HG03097 (cell line): ENCODE data around the gene DNAJB7.
"Not testable (repeated sequence)": the region's sequence is repeated elsewhere in the genome, so short reads cannot be mapped to it uniquely, and the experiment has no call there.

ENCODE experiments used
- ATAC-seq: cut with Tn5 transposase; IDR thresholded peaks from one replicate; pipeline ENCODE4 v1.9.1; 2021; ENCODE audit not compliant: unreplicated experiment, low FRiP score

The DNAJB7 gene

DNA sequence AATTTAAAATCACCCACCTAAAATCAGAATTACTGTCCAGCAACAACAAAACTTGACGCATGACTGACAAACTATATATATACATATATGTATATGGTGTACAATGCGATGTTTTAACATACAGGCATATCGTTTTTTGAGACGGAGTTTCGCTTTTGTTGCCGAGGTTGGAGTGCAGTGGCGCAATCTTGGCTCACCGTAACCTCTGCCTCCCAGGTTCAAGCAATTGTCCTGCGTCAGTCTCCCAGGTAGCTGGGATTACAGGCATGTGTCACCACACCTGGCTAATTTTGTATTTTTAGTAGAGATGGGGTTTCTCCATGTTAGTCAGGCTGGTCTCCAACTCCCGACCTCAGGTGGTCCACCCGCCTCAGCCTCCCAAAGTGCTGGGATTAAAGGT lies 16.1 kb downstream of the DNAJB7 start:
- not testable (repeated sequence) for ATAC-seq

DNA sequence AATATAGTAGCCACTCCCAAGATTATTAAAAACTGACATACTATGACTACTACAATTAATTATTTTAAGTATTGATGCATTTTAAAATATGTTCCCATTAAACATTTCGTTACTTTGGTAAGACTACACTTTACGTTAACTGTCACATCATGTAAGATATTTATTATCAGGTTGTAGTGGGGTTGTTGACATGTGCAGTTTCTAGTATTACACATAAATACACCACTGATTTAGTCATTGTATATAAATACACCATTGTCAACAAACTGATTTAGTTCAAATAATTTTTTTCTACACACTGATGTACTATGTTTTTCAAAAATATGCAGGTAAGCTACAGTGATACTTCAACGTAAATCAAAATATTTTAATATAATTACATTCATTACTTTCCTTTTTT lies 17.0 kb downstream of the DNAJB7 start:
- ATAC-seq = no peak

DNA sequence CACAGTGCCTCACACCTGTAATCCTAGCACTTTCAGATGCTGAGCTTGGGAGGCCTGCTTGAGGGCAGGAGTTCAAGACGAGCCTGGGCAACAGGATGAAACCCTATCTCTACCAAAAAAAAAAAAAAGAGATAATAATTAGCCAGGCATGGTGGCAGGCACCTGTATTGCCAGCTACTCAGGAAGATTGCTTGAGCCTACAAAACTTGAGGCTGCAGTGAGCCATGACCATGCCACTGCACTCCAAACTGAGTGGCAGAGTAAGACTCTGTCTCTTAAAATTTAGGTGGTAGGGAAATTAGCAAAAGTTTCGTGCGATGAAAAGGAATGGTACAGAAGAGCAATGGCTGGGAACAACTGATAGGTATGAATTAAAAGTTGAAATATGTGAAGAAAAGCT lies 23.4 kb downstream of the DNAJB7 start:
- no peak for ATAC-seq

DNA sequence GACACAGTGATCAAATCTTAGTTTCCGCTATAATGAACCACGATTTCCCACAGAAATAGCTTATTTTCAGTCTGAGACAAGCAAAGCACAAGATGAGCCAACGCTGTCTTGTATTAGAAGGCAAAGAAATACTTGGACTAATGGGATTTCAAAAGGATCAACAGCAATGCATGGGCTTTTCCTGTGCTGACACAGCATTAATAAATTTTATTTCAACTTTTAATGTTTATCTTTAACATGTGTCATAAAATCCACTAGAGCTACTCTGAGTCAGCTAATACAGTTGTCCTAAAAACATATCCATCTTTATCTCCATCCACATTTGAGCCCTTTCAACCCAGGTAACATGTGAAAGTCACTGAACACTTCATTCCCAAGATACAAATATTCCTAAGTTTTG lies 27.3 kb downstream of the DNAJB7 start:
- no peak for ATAC-seq

DNA sequence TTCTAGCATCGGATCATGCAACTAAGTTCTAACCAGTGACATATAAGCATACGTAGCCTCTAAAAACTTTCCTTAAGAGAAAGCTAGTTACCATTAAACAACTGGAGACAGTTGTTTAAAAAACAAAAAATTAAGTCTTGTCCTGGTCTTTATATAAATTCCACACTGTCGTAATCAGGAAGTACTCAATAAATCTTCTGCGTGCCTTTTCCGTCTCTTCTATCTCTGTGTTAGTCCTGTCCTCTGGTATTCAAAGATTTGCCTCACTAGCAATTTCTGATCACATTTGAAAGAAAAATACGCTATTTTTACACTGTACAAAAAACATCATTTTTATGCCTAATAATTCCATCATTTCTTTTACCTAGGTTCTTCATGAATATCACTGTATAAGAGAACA lies 32.8 kb downstream of the DNAJB7 start:
- ATAC-seq = no peak

DNA sequence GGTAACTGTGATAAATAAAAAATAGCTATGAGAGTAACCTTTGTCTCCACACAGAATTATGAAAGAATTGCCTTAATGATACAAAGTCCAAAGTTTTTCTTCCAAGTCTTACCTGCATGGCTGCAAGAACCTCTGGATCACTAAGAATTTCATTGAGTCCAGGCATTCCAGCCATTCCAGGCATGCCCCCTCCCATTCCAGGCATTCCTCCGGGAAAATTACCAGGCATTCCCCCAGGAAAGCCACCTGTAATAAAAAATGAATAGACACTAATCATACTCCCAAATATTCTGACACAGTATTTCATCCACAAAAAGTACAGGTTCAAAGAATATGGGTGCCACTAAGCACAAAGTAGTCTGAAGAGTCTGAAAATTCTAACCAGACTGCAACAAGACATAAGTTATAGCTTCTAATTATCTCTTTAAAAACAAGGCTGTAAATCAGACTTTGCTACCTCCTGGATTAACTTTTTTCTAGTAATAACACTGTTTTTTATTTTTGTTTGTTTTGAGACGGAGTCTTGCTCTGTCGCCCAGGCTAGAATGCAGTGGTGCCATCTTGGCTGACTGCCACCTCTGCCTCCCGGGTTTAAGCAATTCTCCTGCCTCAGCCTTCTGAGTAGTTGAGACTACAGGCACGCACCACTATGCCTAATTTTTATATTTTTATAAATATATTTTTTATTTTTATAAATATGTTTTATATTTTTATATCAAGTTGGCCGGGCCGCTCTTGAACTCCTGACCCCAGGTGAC lies 34.8 kb downstream of the DNAJB7 start:
- no peak for ATAC-seq

DNA sequence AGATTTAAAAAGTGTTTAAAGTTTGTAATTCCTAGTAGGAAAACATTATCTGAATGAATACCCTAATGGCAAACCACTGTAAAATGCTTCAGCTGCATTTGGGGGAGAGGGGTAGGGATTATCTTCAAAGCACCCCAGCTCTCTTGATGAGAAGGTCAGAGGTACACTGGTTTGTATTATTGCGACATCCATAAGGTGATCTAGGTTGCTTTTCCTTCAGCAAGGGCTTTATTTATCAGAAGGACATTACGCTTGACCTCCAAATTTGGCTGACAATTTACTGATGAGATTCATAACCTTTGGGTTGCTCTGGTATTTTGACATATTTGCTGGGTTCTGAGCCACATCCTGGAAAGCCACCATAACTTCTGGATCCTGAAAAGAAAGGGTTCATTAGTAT lies 35.6 kb downstream of the DNAJB7 start:
- ATAC-seq = not testable (repeated sequence)

DNA sequence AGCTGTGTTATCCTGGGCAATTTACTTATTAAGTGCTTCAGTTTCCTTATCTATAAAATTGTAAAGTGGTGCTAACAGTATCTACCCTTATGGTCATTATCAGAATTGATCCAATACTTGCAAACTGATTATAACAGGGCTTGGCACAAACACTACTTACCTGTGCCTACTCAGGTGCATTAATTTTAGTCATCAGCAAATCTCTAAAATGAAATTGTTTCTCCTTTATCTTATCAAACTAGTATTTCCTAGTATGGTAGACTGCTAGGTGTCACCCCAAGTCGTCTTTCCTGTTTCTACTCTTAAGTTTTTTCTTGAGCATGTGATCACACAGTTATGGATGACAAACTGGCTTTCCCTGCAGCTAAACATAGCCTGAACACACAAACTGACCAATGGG lies 38.5 kb downstream of the DNAJB7 start:
- ATAC-seq = no peak

DNA sequence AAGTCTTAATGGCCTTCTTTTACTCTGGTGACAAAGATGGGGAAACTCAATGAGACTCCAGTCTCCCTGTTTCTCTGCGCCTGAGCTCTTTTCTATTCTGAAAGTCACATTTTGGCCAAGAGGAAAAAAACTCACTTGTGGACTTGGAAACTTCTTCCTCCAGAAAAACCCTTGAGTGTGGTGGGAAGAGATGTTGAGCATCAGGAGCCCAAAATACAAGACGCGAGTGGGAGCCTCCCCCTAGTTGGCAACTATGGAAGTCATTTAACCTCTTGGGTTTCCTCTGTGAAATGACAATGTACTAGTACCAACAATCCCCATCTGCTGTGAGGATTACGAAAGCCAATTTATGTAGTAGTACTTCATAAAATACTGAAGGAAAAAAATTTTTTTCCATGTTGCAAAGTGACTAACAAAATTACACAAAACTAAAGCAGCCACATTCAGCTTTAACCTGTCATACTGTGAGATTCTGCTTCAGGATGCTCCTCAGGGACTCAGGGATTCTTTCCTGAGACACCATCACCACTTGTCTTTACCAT lies 42.2 kb downstream of the DNAJB7 start:
- ATAC-seq = no peak

DNA sequence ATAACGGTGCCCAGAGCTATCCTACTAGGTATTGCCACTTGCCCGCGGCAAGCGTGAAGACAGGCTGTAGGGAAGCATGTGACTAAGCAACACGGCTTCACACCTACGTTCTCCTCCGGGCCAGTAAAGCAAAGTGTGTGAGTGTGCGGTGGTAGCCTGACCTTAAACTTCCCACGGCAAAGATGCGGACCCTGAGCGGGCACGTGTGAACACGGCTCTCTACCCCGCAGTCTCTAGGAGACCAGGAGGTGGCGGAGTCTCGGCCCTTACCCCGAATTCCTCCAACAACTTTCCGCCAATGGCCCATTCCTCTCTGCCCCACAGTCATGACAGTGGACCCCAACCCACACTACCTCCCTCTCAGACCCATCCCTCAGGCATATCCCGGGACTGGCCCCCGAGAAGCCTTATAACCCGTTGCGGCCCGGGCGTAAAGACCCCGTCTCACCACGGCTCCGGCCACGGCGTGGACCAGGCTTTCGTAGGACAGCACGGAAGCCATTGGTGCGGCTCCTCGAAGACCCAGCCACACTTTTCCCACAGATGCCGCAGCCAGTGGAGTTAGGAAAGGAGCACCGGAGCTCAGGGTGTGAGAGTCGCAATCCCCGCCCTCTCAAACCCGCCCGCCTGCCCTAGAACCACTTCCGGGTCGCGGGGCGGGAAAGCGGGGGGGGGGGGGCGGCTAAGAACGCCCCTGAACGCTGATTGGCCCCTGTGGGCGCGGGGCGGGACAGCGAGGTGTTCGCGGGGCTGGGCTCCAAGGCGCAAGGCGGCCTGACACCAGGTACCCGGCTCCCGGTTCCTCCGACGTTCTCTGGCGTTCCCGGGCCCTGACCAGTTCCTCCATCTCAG lies 42.9 kb downstream of the DNAJB7 start, which contains the start of gene SLC25A17:
SLC25A17 (minus strand) TSS at position 600 of the 852 bp plus-strand sequence; CDS start at position 502, 98 bp downstream.
- peak; percentile 58 for ATAC-seq

DNA sequence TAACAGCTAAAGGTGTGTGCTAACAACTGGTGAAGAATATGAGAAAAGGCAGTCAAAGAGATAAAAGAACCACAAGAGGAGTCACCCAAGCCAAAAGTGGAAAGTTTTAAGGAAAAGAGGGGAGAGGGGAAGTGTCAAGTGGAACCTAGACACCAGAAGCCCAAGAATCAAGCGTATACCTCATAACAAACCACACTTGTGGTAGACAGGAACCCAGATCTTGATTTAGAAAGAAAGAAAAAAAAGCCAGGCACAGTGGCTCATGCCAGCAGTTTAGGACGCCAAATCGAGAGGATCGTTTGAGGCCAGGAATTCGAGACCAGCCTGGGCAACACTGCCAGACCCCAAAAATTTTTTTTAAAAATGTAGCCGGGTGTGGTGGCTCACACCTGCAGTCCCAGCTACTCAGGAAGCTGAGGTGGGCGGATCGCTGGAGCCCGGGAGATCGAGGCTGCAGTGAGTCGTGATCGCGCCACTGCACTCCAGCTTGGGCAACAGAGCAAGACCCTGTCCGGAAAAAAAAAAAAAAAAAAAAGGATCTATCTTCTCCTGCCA lies 43.6 kb downstream of the DNAJB7 start:
- no peak for ATAC-seq

DNA sequence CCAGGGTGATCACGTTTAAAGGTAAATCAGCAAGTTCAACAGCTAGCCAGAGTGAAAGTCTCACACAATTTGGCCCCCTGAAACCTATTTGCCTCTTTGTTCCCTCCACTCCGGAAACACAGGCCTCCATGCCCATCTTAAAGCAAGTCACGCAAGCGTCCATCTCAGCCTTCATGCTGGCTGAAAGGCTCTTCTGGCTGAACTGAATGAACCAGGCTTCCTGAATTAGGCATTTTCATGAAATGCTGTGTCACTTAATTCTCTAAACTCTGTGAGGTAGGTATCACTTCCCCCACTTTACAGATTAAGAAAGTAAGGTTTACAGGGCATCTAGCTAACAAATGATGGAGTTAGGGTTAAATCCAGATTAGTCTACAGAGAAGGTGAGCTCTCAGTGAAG lies 44.2 kb downstream of the DNAJB7 start:
- no peak for ATAC-seq

DNA sequence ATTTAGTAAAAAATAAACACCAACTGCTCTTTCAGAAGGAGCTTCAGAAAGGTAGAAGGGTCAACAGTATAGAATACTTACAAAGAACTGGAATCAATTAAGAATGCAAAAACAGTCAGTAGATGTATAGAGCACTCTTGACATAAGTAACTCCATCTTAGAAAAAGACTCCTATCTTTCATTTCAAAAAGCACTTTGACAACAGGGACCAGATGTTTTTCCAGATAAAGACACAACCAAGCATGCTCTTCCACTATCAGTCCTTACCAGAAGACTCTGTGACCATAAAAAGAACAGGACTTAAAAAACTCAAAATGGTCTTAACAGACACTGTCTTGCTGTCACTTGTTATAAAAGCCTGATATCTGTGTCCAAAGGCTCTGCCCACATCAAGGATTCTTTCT lies 48.0 kb downstream of the DNAJB7 start:
- no peak for ATAC-seq
